Endothelial cell of umbilical vein (primary cell): Measurements from ENCODE around the gene TMEM38A.

Experiments
- EZH2 ChIP-seq: IDR thresholded peaks from 2 replicates; pipeline ENCODE4 v1.6.1; 2012; ENCODE audit warnings: borderline replicate concordance, low read depth, mild to moderate bottlenecking, moderate library complexity, low read length, inconsistent platforms; ENCODE audit not compliant: severe bottlenecking
- FOS ChIP-seq: IDR thresholded peaks from 2 replicates; pipeline ENCODE4 v1.6.1; 2011; ENCODE audit warnings: mild to moderate bottlenecking, low read length, moderate library complexity, borderline replicate concordance; ENCODE audit not compliant: insufficient read depth
- GATA2 ChIP-seq: IDR thresholded peaks from 2 replicates; pipeline ENCODE4 v1.7.0; 2011; ENCODE audit warnings: low read depth, mild to moderate bottlenecking, moderate library complexity, mixed read lengths, low read length; ENCODE audit not compliant: insufficient read length, insufficient read depth
- JUN ChIP-seq: IDR thresholded peaks from 2 replicates; pipeline ENCODE4 v1.6.1; 2011; ENCODE audit warnings: borderline replicate concordance, low read depth; ENCODE audit not compliant: insufficient read length, insufficient read depth
- MYC ChIP-seq: IDR thresholded peaks from one replicate; pipeline ENCODE4 v1.6.1; 2011; ENCODE audit warnings: mild to moderate bottlenecking, low read depth, low read length
- POLR2A ChIP-seq: IDR thresholded peaks from 2 replicates; pipeline ENCODE4 v1.6.1; 2012; ENCODE audit warnings: low read depth, mild to moderate bottlenecking, control low read depth, low read length
- POLR2AphosphoS5 ChIP-seq: IDR thresholded peaks from 2 replicates; pipeline ENCODE4 v1.6.1; 2012; ENCODE audit warnings: low read depth, mild to moderate bottlenecking, control low read depth, low read length, moderate library complexity; ENCODE audit not compliant: insufficient read depth
- TF ChIP-seq, protein P1 (sequence below), 2 donors: IDR thresholded peaks; 1 replicate in 1 of 2; 2 replicates in 1 of 2; pipeline ENCODE4 v1.5.1; 2011; ENCODE audit warnings: low read length in 2 of 2, mild to moderate bottlenecking in 2 of 2, moderate library complexity in 2 of 2, control low read depth in 1 of 2, inconsistent platforms in 1 of 2, low read depth in 1 of 2; ENCODE audit not compliant: insufficient read depth in 1 of 2; ENCODE audit errors: extremely low read depth in 1 of 2
- TF ChIP-seq, protein P2 (sequence below): IDR thresholded peaks from 2 replicates; pipeline ENCODE4 v1.6.1; 2011; ENCODE audit not compliant: insufficient read depth, insufficient read length

DNA sequence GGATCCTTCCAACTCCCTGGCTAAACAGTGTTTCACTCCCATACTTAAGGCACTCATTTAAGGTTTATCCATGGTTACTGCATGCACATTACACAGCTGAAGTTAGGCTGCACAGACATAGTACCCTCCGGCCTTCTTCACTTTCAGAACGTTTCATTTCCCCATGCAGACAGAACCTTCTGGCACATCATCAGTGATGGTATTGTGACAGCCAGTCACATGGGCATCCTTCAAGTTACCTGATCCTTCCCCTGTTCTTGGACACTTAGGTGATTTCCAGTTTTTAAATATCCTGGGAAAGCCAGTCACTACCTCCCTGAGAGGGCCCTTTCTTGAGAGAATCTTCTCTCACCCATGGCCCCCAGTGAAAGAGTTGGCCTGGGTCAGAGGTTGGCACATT, 10.1 kb upstream of the TMEM38A start:
- TF ChIP-seq, protein P1, sequence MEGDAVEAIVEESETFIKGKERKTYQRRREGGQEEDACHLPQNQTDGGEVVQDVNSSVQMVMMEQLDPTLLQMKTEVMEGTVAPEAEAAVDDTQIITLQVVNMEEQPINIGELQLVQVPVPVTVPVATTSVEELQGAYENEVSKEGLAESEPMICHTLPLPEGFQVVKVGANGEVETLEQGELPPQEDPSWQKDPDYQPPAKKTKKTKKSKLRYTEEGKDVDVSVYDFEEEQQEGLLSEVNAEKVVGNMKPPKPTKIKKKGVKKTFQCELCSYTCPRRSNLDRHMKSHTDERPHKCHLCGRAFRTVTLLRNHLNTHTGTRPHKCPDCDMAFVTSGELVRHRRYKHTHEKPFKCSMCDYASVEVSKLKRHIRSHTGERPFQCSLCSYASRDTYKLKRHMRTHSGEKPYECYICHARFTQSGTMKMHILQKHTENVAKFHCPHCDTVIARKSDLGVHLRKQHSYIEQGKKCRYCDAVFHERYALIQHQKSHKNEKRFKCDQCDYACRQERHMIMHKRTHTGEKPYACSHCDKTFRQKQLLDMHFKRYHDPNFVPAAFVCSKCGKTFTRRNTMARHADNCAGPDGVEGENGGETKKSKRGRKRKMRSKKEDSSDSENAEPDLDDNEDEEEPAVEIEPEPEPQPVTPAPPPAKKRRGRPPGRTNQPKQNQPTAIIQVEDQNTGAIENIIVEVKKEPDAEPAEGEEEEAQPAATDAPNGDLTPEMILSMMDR (IDR thresholded peaks at IDR 0.05; ENCODE audit: extremely low read depth in 1 of 2, insufficient read depth in 1 of 2, low read depth in 1 of 2, low read length in 2 of 2), result no peak
- TF ChIP-seq POLR2A, result no peak
- TF ChIP-seq POLR2AphosphoS5, result no peak
- no peak for TF ChIP-seq GATA2
- TF ChIP-seq EZH2, result no peak
- TF ChIP-seq MYC, result no peak
- TF ChIP-seq JUN, result no peak
- TF ChIP-seq, protein P2, sequence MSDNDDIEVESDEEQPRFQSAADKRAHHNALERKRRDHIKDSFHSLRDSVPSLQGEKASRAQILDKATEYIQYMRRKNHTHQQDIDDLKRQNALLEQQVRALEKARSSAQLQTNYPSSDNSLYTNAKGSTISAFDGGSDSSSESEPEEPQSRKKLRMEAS, result no peak
- TF ChIP-seq FOS, result no peak
